ENCODE measurements around the gene TIMM13. TPM values are rescaled to one million over a fixed set of nuclear protein-coding genes. Genes with fewer than 3 reads are reported as not detected.
A peak's percentile ranks its signal among the peaks of the same experiment; 100 is the strongest.

The TIMM13 gene
- total and polyA plus RNA-seq, 2 donors (not counting 1 experiment from before 2014, with no cell fraction given): 19.4 to 32.5 TPM

GRCh38 chr19:2469102-2469914, 41.9 kb upstream of the TIMM13 start:
- Histone ChIP-seq H3K4me2 (replicated peaks; ENCODE audit: low read depth, low read length, poor library complexity, severe bottlenecking) (no peak overlapping the region), H3K4me3 (ENCODE audit: control extremely low read depth in 1 of 5, extremely low read depth in 1 of 5, insufficient read depth in 1 of 5, low read depth in 2 of 5, low read length in 4 of 5) (no peak overlapping the region), H4K20me1 (ENCODE audit: control insufficient read depth, insufficient read depth, low read length, poor library complexity, severe bottlenecking) (no peaks in the 10 kb centered on the region), H3K4me1 (ENCODE audit: control insufficient read depth in 2 of 2, insufficient read depth in 2 of 2, low read length in 2 of 2) (peaks cover 0 to 6% of the 10 kb centered on the region in 2 donors), H3K9ac (ENCODE audit: low read length) (no peak overlapping the region), H3K9me3 (ENCODE audit: control extremely low read depth in 1 of 3, control insufficient read depth in 2 of 3, insufficient read depth in 1 of 3, low read length in 2 of 3) (no peaks in the 10 kb centered on the region), H3K27me3 (replicated peaks in 1 of 4; ENCODE audit: control extremely low read depth in 1 of 4, control insufficient read depth in 3 of 4, insufficient read depth in 4 of 4, low read length in 3 of 4) (no peaks in the 10 kb centered on the region), H3K27ac (ENCODE audit: low read length in 2 of 2) (no peak overlapping the region), H3K36me3 (replicated peaks in 1 of 2; ENCODE audit: control extremely low read depth in 1 of 2, control insufficient read depth in 1 of 2, extremely low read depth in 1 of 2, insufficient read depth in 2 of 2, low read length in 1 of 2) (no peaks in the 10 kb centered on the region), H2AFZ (ENCODE audit: insufficient read depth, low read depth, low read length, poor library complexity, severe bottlenecking) (peak overlapping the region; percentile 48), H3K79me2 (ENCODE audit: control insufficient read depth, insufficient read depth, low read length) (peaks cover 3% of the 10 kb centered on the region)
- Mint-ChIP-seq H3K4me1 (peaks cover 6% of the 10 kb centered on the region), H3K4me3 (no peak overlapping the region), H3K9me3 (ENCODE audit: insufficient read depth) (no peaks in the 10 kb centered on the region), H3K27me3 (no peaks in the 10 kb centered on the region), H3K27ac (no peak overlapping the region)
- CTCF ChIA-PET: interaction anchor here (0.6 to 5.4 kb wide), 3 partner anchors 11 to 167 kb away, joined by 3 to 72 read pairs (median 53); no protein-coding TSS in a partner anchor
- POLR2A ChIA-PET: interaction anchor here (0.6 to 0.7 kb wide), 2 partner anchors 170 to 181 kb away, joined by 3 read pairs; no protein-coding TSS in a partner anchor
- intact Hi-C loops (cut with micrococcal nuclease): no loop called here
- TF ChIP-seq, protein P1, sequence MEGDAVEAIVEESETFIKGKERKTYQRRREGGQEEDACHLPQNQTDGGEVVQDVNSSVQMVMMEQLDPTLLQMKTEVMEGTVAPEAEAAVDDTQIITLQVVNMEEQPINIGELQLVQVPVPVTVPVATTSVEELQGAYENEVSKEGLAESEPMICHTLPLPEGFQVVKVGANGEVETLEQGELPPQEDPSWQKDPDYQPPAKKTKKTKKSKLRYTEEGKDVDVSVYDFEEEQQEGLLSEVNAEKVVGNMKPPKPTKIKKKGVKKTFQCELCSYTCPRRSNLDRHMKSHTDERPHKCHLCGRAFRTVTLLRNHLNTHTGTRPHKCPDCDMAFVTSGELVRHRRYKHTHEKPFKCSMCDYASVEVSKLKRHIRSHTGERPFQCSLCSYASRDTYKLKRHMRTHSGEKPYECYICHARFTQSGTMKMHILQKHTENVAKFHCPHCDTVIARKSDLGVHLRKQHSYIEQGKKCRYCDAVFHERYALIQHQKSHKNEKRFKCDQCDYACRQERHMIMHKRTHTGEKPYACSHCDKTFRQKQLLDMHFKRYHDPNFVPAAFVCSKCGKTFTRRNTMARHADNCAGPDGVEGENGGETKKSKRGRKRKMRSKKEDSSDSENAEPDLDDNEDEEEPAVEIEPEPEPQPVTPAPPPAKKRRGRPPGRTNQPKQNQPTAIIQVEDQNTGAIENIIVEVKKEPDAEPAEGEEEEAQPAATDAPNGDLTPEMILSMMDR (IDR thresholded peaks at IDR 0.05): no peak
- DNase-seq (no peak), ATAC-seq (ENCODE audit: low read depth) (no peak)
- 39% methylated on average over 21 of the region's 23 CpGs for WGBS (ENCODE audit: insufficient coverage)

DNA sequence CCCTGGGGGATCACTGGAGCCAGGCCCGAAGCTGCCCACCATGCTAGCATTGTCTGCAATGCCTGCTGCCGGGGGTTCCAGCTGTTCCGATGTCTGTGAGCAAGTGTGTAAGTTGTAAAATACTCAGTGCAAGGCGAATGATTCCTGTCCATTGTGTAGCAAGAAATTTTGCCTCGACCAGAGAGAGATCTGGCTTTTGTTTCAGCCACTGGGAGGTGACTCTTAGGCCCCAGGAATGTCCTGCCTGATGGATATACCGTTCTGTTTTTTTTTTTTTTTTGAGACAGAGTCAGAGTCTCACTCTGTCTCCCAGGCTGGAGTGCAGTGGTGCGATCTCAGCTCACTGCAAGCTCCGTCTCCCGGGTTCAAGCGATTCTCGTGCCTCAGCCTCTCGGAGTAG, 41.2 kb upstream of the TIMM13 start:
- H3K4me1 Mint-ChIP-seq: peaks cover 6% of the 10 kb centered on the region
- ATAC-seq (ENCODE audit: low read depth) (no peak), DNase-seq (no peak)
- no peaks in the 10 kb centered on the region for H3K9me3 Mint-ChIP-seq (ENCODE audit: insufficient read depth)
- H4K20me1 ChIP-seq (ENCODE audit: control insufficient read depth, insufficient read depth, low read length, poor library complexity, severe bottlenecking): no peaks in the 10 kb centered on the region
- H3K27me3 ChIP-seq (replicated peaks in 1 of 4; ENCODE audit: control extremely low read depth in 1 of 4, control insufficient read depth in 3 of 4, insufficient read depth in 4 of 4, low read length in 3 of 4): no peaks in the 10 kb centered on the region
- H3K27me3 Mint-ChIP-seq: no peaks in the 10 kb centered on the region
- peaks cover 0 to 4% of the 10 kb centered on the region in 2 donors for H3K4me1 ChIP-seq (ENCODE audit: control insufficient read depth in 2 of 2, insufficient read depth in 2 of 2, low read length in 2 of 2)
- ChIA-PET POLR2A (interaction anchor here (0.6 to 0.7 kb wide), 2 partner anchors 171 to 180 kb away, joined by 3 read pairs; no protein-coding TSS in a partner anchor), CTCF (interaction anchor here (0.6 kb wide), 1 partner anchor 10 kb away, joined by 3 read pairs; no protein-coding TSS in a partner anchor)
- no peaks in the 10 kb centered on the region for H3K9me3 ChIP-seq (ENCODE audit: control extremely low read depth in 1 of 3, control insufficient read depth in 2 of 3, insufficient read depth in 1 of 3, low read length in 2 of 3)
- WGBS (ENCODE audit: insufficient coverage): 85% methylated on average over 11 of the region's 12 CpGs
- H2AFZ ChIP-seq (ENCODE audit: insufficient read depth, low read depth, low read length, poor library complexity, severe bottlenecking): no peak overlapping the region
- no peak overlapping the region for H3K4me3 Mint-ChIP-seq
- intact Hi-C loops (cut with micrococcal nuclease): no loop called here
- H3K79me2 ChIP-seq (ENCODE audit: control insufficient read depth, insufficient read depth, low read length): no peaks in the 10 kb centered on the region
- no peak overlapping the region for H3K27ac Mint-ChIP-seq
- no peak overlapping the region for H3K9ac ChIP-seq (ENCODE audit: low read length)
- TF ChIP-seq, protein P1 (IDR thresholded peaks at IDR 0.05): no peak
- no peak for TF ChIP-seq EZH2 (IDR thresholded peaks at IDR 0.05; ENCODE audit: borderline replicate concordance, insufficient read depth, low read depth, low read length, poor library complexity, severe bottlenecking)
- no peak overlapping the region for H3K4me3 ChIP-seq (ENCODE audit: control extremely low read depth in 1 of 5, extremely low read depth in 1 of 5, insufficient read depth in 1 of 5, low read depth in 2 of 5, low read length in 4 of 5)
- no peak overlapping the region for H3K27ac ChIP-seq (ENCODE audit: low read length in 2 of 2)
- no peaks in the 10 kb centered on the region for H3K36me3 ChIP-seq (replicated peaks in 1 of 2; ENCODE audit: control extremely low read depth in 1 of 2, control insufficient read depth in 1 of 2, extremely low read depth in 1 of 2, insufficient read depth in 2 of 2, low read length in 1 of 2)
- H3K4me2 ChIP-seq (replicated peaks; ENCODE audit: low read depth, low read length, poor library complexity, severe bottlenecking): no peak overlapping the region

All from B cell (primary cell).